Retinal pigment epithelial cell (primary cell): ENCODE results near the gene ATG16L1.

ENCODE experiments used
- DNase-seq: peaks from one replicate; pipeline ENCODE4 v3.0.0-alpha.2; 2010; ENCODE audit warnings: low read depth
- H3K4me3 ChIP-seq: 2 replicates; pipeline ENCODE4 v1.5.1; 2011; ENCODE audit warnings: mild to moderate bottlenecking, low read length, control low read depth, moderate library complexity
- TF ChIP-seq, protein P1 (sequence below): conservative IDR thresholded peaks from 2 replicates; pipeline ENCODE4 v1.5.1; 2011; ENCODE audit warnings: low read depth, low read length, control low read depth, inconsistent platforms

The ATG16L1 gene

DNA sequence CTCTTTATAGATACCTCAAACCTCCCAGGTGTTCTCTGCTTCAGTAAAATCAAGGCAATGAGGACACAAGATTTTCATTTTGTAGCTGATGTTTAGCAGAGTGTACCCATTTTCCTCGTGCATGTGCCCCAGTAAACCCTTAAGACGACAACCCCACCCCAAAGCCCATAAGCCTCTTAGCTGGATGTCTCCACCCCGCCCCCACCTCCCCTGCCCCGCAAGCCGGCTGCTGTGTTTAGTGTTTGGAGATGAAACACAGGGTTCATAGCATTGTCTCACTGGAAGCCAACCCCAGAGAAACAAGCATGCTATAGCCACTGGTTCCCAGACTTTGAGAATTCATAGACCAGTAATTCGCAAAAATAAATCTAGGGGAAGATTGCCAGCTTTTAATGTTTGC is 50.3 kb downstream of the ATG16L1 start:
- no peak overlapping the region for H3K4me3 ChIP-seq
- TF ChIP-seq, protein P1, sequence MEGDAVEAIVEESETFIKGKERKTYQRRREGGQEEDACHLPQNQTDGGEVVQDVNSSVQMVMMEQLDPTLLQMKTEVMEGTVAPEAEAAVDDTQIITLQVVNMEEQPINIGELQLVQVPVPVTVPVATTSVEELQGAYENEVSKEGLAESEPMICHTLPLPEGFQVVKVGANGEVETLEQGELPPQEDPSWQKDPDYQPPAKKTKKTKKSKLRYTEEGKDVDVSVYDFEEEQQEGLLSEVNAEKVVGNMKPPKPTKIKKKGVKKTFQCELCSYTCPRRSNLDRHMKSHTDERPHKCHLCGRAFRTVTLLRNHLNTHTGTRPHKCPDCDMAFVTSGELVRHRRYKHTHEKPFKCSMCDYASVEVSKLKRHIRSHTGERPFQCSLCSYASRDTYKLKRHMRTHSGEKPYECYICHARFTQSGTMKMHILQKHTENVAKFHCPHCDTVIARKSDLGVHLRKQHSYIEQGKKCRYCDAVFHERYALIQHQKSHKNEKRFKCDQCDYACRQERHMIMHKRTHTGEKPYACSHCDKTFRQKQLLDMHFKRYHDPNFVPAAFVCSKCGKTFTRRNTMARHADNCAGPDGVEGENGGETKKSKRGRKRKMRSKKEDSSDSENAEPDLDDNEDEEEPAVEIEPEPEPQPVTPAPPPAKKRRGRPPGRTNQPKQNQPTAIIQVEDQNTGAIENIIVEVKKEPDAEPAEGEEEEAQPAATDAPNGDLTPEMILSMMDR, result no peak

DNA sequence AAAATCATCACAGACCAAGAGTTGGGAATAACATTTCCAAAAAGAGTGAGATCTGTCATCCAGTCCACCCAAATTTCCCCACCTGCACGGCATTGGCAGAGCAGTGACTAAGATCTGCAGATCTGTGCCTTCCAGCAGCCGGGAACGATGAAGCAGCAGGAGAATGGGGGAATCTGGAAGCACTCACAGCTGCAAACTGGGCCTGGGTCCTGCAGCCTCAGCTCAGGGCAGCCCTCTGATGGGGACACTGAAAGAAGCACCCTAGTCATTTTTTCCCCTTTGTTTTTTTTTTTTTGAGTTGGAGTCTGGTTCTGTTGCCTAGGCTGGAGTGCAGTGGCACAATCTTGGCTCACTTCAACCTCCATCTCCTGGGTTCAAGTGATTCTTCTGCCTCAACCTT is 51.8 kb downstream of the ATG16L1 start:
- no peak for DNase-seq
- TF ChIP-seq, protein P1, result no peak
- no peak overlapping the region for H3K4me3 ChIP-seq

More for the DNA sequence above, 50.3 kb downstream of the ATG16L1 start:
- DNase-seq, result peak; percentile 7

DNA sequence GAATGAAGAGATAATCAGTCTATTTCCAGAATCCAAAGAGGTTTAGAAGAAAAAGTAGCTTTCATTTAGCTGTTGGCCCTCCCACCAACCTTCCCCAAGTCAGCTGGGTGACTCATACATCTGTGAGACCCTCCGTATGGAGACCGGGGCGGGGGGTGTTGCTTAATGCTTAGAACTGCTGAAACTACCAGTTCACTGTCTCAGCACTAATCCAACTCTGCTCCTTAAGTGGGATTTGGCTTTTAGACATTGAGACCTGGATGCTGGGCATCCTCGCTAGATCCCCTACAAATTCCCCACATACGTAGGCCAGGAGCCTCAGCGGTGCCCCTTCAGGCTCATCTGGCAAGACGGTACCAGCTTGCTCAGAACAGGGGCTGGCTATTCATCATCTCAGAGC is 56.1 kb downstream of the ATG16L1 start, which contains the start of gene SAG:
Gene SAG, plus strand, starts transcription at position 252 of the 400 bp plus-strand sequence. CDS start 1,374 bp downstream, outside the sequence.
- TF ChIP-seq, protein P1, result no peak
- H3K4me3 ChIP-seq, result no peak within 1 kb of the TSS
- DNase-seq, result peak; percentile 7

DNA sequence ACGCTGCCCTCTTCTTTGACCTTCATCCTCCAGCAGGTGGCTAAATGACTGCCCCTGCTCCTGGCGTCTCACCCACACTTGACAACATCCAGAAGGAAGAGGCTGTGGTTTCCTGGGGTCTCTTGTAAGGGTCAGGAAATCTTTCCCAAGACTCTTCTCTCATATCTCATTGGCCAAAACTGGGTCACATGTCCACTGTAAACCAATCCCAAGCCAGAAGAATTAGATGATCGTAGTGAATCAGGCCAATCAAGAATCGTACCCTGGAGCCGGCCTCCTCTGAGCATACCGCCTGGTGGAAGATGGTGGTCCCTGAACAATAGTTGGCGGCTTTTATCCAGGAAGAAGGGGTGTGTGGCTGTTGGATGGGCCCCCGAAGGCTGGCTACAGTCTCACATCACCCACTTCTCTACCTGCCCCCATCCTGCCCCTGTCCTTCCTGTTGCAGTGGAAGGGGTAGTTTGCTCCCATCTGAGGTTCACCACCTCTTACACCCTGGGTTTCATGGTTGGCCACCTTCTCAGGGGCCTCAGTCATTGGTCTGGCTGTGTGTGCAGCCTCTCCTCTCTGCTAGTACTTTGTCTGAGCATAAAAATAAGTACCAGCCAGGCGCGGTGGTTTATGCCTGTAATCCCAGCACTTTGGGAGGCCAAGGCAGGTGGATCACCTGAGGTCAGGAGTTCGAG is 59.9 kb downstream of the ATG16L1 start:
- no peak for DNase-seq
- no peak overlapping the region for H3K4me3 ChIP-seq
- TF ChIP-seq, protein P1, result no peak

DNA sequence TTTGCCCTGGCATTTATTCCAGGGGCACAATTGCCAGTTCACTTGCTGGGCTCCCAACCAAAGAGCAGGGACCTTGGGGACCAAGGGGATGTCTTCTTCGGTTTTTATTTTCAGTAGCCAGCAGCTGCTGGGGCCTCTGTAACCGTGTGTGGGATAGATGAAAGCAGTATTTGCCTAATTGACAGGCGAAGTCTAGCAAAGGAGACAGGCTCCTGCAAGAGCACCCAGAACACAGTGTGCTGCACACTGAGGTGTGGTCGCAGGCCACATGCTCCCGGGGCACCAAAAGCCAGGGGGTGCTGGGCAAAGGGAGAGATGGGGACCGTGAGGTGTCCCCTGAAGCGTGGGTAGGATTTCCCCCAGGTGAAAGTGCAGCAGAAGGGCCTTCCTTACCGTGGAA is 61.4 kb downstream of the ATG16L1 start:
- H3K4me3 ChIP-seq, result no peak overlapping the region
- TF ChIP-seq, protein P1, result no peak
- DNase-seq, result no peak

DNA sequence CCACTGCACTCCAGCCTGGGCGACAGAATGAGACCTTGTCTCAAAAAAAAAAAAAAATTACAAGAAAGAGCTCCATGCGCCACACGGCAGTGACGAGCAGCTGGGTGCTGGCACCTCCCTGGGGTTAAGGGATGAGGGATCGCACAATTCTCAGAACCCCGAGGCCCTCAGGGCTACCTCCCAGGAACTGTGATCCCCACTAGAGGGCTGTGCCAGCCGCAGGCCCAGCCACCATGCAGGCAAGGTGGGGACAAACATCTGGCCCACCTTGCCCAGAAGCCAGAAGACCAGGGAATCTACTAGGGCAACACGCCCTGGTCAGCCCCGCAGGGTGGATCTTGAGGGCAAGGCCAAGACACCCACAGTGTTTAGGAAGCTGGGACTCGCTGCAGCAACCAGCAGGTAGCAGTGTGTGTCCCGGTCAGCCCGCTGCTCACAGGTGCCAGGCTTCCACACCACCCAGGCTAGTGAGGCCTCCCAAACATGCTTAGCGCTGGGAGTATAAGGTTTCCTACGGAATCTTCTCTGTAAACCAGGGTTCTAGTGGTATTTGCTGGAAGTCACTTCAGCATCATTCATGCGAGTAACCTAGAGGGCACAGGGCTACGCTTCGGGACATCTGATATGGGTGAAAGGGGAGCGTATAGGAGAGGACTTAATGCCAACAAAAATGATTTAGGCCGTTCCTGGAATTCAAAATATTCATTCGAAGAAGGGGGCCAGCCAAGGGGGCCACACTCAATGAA is 62.9 kb downstream of the ATG16L1 start:
- DNase-seq, result no peak
- TF ChIP-seq, protein P1, result no peak
- no peak overlapping the region for H3K4me3 ChIP-seq
